ENCODE data around the gene TATDN2. TPM values are rescaled to one million over a fixed set of nuclear protein-coding genes. Genes with fewer than 3 reads are reported as not detected.

TATDN2 gene
- polyA plus RNA-seq, 4 donors: 13.8 to 28.3 (median 17.4) TPM

- peaks cover 0 to 67% (median 4%) of the 10 kb centered on the region in 3 donors for H3K36me3 ChIP-seq (ENCODE audit: control insufficient read depth in 3 of 3, insufficient read depth in 2 of 3, low read depth in 1 of 3, low read length in 3 of 3)
- DNase-seq: peak; percentile 29 to 41
- no peaks in the 10 kb centered on the region for H3K4me1 ChIP-seq (ENCODE audit: control insufficient read depth in 3 of 3, insufficient read depth in 2 of 3, low read depth in 1 of 3, low read length in 2 of 3)
- no peak for FAIRE-seq
- no peaks in the 10 kb centered on the region for H3K27me3 ChIP-seq (ENCODE audit: control insufficient read depth in 3 of 3, insufficient read depth in 3 of 3, low read length in 3 of 3)
- no peak overlapping the region for H3K27ac ChIP-seq (ENCODE audit: low read depth in 1 of 3, low read length in 2 of 3)
- no peaks in the 10 kb centered on the region for H3K9me3 ChIP-seq (ENCODE audit: control insufficient read depth in 2 of 2, insufficient read depth in 1 of 2, low read depth in 1 of 2, low read length in 1 of 2)
- WGBS, 3 donors: 75 to 83% (median 81%) methylated on average over 2 of the region's 2 CpGs
- H3K4me3 ChIP-seq (ENCODE audit: low read depth in 1 of 3, low read length in 3 of 3): no peak overlapping the region
Observed at GRCh38 chr3:10286596-10287295, 38.5 kb downstream of the TATDN2 start.

- Histone ChIP-seq H3K36me3 (ENCODE audit: control insufficient read depth in 3 of 3, insufficient read depth in 2 of 3, low read depth in 1 of 3, low read length in 3 of 3) (peaks cover 0 to 71% (median 2%) of the 10 kb centered on the region in 3 donors), H3K4me3 (ENCODE audit: low read depth in 1 of 3, low read length in 3 of 3) (no peak overlapping the region), H3K9me3 (ENCODE audit: control insufficient read depth in 2 of 2, insufficient read depth in 1 of 2, low read depth in 1 of 2, low read length in 1 of 2) (no peaks in the 10 kb centered on the region), H3K27ac (ENCODE audit: low read depth in 1 of 3, low read length in 2 of 3) (no peak overlapping the region), H3K27me3 (ENCODE audit: control insufficient read depth in 3 of 3, insufficient read depth in 3 of 3, low read length in 3 of 3) (no peaks in the 10 kb centered on the region), H3K4me1 (ENCODE audit: control insufficient read depth in 3 of 3, insufficient read depth in 2 of 3, low read depth in 1 of 3, low read length in 2 of 3) (peaks cover 0 to 8% (median 0%) of the 10 kb centered on the region in 3 donors)
- WGBS, 3 donors: 91 to 95% (median 95%) methylated on average over 12 of the region's 12 CpGs
- no peak for FAIRE-seq
- no peak for DNase-seq
Observed at GRCh38 chr3:10287936-10288574, 39.8 kb downstream of the TATDN2 start.

GRCh38 chr3:10288575-10288960 is 40.3 kb downstream of the TATDN2 start:
- no peak for FAIRE-seq
- no peak overlapping the region for H3K27ac ChIP-seq (ENCODE audit: low read depth in 1 of 3, low read length in 2 of 3)
- no peaks in the 10 kb centered on the region for H3K9me3 ChIP-seq (ENCODE audit: control insufficient read depth in 2 of 2, insufficient read depth in 1 of 2, low read depth in 1 of 2, low read length in 1 of 2)
- H3K36me3 ChIP-seq (ENCODE audit: control insufficient read depth in 3 of 3, insufficient read depth in 2 of 3, low read depth in 1 of 3, low read length in 3 of 3): peaks cover 0 to 69% (median 2%) of the 10 kb centered on the region in 3 donors
- WGBS, 3 donors: 88 to 95% (median 95%) methylated on average over 11 of the region's 11 CpGs
- no peak overlapping the region for H3K4me3 ChIP-seq (ENCODE audit: low read depth in 1 of 3, low read length in 3 of 3)
- no peak for DNase-seq
- H3K4me1 ChIP-seq (ENCODE audit: control insufficient read depth in 3 of 3, insufficient read depth in 2 of 3, low read depth in 1 of 3, low read length in 2 of 3): peaks cover 0 to 9% (median 0%) of the 10 kb centered on the region in 3 donors
- no peaks in the 10 kb centered on the region for H3K27me3 ChIP-seq (ENCODE audit: control insufficient read depth in 3 of 3, insufficient read depth in 3 of 3, low read length in 3 of 3)

GRCh38 chr3:10289077-10289476 is 40.8 kb downstream of the TATDN2 start:
- Histone ChIP-seq H3K27me3 (ENCODE audit: control insufficient read depth in 3 of 3, insufficient read depth in 3 of 3, low read length in 3 of 3) (no peaks in the 10 kb centered on the region), H3K36me3 (ENCODE audit: control insufficient read depth in 3 of 3, insufficient read depth in 2 of 3, low read depth in 1 of 3, low read length in 3 of 3) (peaks cover 0 to 67% (median 2%) of the 10 kb centered on the region in 3 donors), H3K9me3 (ENCODE audit: control insufficient read depth in 2 of 2, insufficient read depth in 1 of 2, low read depth in 1 of 2, low read length in 1 of 2) (no peaks in the 10 kb centered on the region), H3K4me1 (ENCODE audit: control insufficient read depth in 3 of 3, insufficient read depth in 2 of 3, low read depth in 1 of 3, low read length in 2 of 3) (peaks cover 0 to 9% (median 0%) of the 10 kb centered on the region in 3 donors), H3K27ac (ENCODE audit: low read depth in 1 of 3, low read length in 2 of 3) (no peak overlapping the region), H3K4me3 (ENCODE audit: low read depth in 1 of 3, low read length in 3 of 3) (no peak overlapping the region)
- no peak for FAIRE-seq
- 90 to 94% (median 90%) methylated on average over 9 of the region's 9 CpGs for WGBS, 3 donors
- DNase-seq: no peak

- DNase-seq: no peak
- WGBS, 3 donors: 90 to 96% (median 95%) methylated on average over 9 of the region's 9 CpGs
- Histone ChIP-seq H3K9me3 (ENCODE audit: control insufficient read depth in 2 of 2, insufficient read depth in 1 of 2, low read depth in 1 of 2, low read length in 1 of 2) (no peaks in the 10 kb centered on the region), H3K4me3 (ENCODE audit: low read depth in 1 of 3, low read length in 3 of 3) (no peak overlapping the region), H3K27me3 (ENCODE audit: control insufficient read depth in 3 of 3, insufficient read depth in 3 of 3, low read length in 3 of 3) (no peaks in the 10 kb centered on the region), H3K36me3 (ENCODE audit: control insufficient read depth in 3 of 3, insufficient read depth in 2 of 3, low read depth in 1 of 3, low read length in 3 of 3) (peaks cover 0 to 64% (median 2%) of the 10 kb centered on the region in 3 donors), H3K4me1 (ENCODE audit: control insufficient read depth in 3 of 3, insufficient read depth in 2 of 3, low read depth in 1 of 3, low read length in 2 of 3) (peaks cover 0 to 9% (median 0%) of the 10 kb centered on the region in 3 donors), H3K27ac (ENCODE audit: low read depth in 1 of 3, low read length in 2 of 3) (no peak overlapping the region)
- FAIRE-seq: no peak
Observed at GRCh38 chr3:10289787-10290355, 41.6 kb downstream of the TATDN2 start.

GRCh38 chr3:10290481-10291176 is 42.4 kb downstream of the TATDN2 start:
- FAIRE-seq: no peak
- H3K9me3 ChIP-seq (ENCODE audit: control insufficient read depth in 2 of 2, insufficient read depth in 1 of 2, low read depth in 1 of 2, low read length in 1 of 2): no peaks in the 10 kb centered on the region
- peaks cover 0 to 9% (median 0%) of the 10 kb centered on the region in 3 donors for H3K4me1 ChIP-seq (ENCODE audit: control insufficient read depth in 3 of 3, insufficient read depth in 2 of 3, low read depth in 1 of 3, low read length in 2 of 3)
- H3K27ac ChIP-seq (ENCODE audit: low read depth in 1 of 3, low read length in 2 of 3): no peak overlapping the region
- H3K4me3 ChIP-seq (ENCODE audit: low read depth in 1 of 3, low read length in 3 of 3): no peak overlapping the region
- peaks cover 0 to 62% (median 2%) of the 10 kb centered on the region in 3 donors for H3K36me3 ChIP-seq (ENCODE audit: control insufficient read depth in 3 of 3, insufficient read depth in 2 of 3, low read depth in 1 of 3, low read length in 3 of 3)
- WGBS, 3 donors: 82 to 90% (median 89%) methylated on average over 18 of the region's 18 CpGs
- no peak for DNase-seq
- H3K27me3 ChIP-seq (ENCODE audit: control insufficient read depth in 3 of 3, insufficient read depth in 3 of 3, low read length in 3 of 3): no peaks in the 10 kb centered on the region

- no peak for FAIRE-seq
- Histone ChIP-seq H3K9me3 (ENCODE audit: control insufficient read depth in 2 of 2, insufficient read depth in 1 of 2, low read depth in 1 of 2, low read length in 1 of 2) (no peaks in the 10 kb centered on the region), H3K27me3 (ENCODE audit: control insufficient read depth in 3 of 3, insufficient read depth in 3 of 3, low read length in 3 of 3) (no peaks in the 10 kb centered on the region), H3K36me3 (ENCODE audit: control insufficient read depth in 3 of 3, insufficient read depth in 2 of 3, low read depth in 1 of 3, low read length in 3 of 3) (peaks cover 0 to 60% (median 2%) of the 10 kb centered on the region in 3 donors), H3K4me3 (ENCODE audit: low read depth in 1 of 3, low read length in 3 of 3) (no peak overlapping the region), H3K4me1 (ENCODE audit: control insufficient read depth in 3 of 3, insufficient read depth in 2 of 3, low read depth in 1 of 3, low read length in 2 of 3) (peaks cover 0 to 9% (median 0%) of the 10 kb centered on the region in 3 donors), H3K27ac (ENCODE audit: low read depth in 1 of 3, low read length in 2 of 3) (no peak overlapping the region)
- DNase-seq: no peak
- 91 to 95% (median 92%) methylated on average over 6 of the region's 6 CpGs for WGBS, 3 donors
Observed at GRCh38 chr3:10291641-10292040, 43.4 kb downstream of the TATDN2 start.

Measured in small intestine (tissue), 7 donors.